ENCODE data around the gene BRME1. TPM values are rescaled to one million over a fixed set of nuclear protein-coding genes. Genes with fewer than 3 reads are reported as not detected.
A peak's percentile ranks its signal among the peaks of the same experiment; 100 is the strongest.

The BRME1 gene
- total and polyA plus RNA-seq, 9 donors, result 0.57 to 3.7 (median 2.3) TPM

DNA sequence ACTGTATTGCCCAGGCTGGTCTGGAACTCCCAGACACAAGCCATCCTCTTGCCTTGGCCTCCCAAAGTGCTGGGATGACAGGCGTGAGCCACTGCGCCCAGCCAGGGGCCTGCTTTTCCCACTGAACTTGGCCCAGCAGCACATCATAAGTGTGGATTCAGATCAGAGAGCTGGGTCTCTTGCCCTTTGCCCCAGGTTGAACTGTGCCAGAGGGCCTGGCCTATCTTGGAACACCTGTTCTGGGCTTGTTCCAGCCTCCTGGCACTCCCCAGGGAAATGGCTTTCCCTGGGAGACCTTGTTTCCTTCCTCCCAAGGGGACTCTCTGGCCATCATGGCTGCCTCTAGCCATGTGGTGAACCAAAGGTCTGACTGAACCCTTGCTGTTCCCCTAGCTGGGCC lies 3.5 kb upstream of the BRME1 start:
- Histone ChIP-seq H3K27me3 (no peaks in the 10 kb centered on the region), H3K36me3 (no peaks in the 10 kb centered on the region), H3K4me3 (no peak overlapping the region), H3K9me3 (no peaks in the 10 kb centered on the region), H3K4me1 (ENCODE audit: insufficient read depth) (peaks cover 6% of the 10 kb centered on the region), H3K27ac (no peak overlapping the region)
- DNase-seq, result no peak
- intact Hi-C loops (cut with DNase I), result no loop called here
- TF ChIP-seq POLR2A (IDR thresholded peaks at IDR 0.05) (no peak), EP300 (IDR thresholded peaks at IDR 0.05) (no peak)
- TF ChIP-seq, protein P1, sequence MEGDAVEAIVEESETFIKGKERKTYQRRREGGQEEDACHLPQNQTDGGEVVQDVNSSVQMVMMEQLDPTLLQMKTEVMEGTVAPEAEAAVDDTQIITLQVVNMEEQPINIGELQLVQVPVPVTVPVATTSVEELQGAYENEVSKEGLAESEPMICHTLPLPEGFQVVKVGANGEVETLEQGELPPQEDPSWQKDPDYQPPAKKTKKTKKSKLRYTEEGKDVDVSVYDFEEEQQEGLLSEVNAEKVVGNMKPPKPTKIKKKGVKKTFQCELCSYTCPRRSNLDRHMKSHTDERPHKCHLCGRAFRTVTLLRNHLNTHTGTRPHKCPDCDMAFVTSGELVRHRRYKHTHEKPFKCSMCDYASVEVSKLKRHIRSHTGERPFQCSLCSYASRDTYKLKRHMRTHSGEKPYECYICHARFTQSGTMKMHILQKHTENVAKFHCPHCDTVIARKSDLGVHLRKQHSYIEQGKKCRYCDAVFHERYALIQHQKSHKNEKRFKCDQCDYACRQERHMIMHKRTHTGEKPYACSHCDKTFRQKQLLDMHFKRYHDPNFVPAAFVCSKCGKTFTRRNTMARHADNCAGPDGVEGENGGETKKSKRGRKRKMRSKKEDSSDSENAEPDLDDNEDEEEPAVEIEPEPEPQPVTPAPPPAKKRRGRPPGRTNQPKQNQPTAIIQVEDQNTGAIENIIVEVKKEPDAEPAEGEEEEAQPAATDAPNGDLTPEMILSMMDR (IDR thresholded peaks at IDR 0.05), result no peak
- 93 to 100% (median 98%) methylated on average over 2 of the region's 2 CpGs for WGBS, 3 donors

DNA sequence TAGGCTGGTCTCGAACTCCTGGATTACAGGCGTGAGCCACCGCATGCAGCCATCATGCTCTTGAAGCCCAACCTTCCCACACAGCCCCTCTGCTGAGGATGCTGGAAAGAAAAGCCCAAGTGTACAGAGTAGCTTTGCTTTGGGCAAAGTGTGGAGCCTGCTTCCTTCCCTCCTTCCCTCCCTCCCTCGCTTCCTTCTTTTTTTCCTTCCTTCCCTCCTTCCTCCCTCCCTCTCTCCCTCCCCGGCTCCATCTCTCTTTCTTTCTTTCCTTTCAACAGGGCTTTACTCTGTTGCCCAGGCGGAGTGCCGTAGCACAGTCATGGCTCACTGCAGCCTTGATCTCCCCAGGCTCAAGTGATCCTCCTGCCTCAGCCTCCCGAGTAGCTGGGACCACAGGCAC lies 2.8 kb upstream of the BRME1 start:
- Histone ChIP-seq H3K4me3 (no peak overlapping the region), H3K9me3 (no peaks in the 10 kb centered on the region), H3K27ac (no peak overlapping the region), H3K27me3 (no peaks in the 10 kb centered on the region), H3K4me1 (ENCODE audit: insufficient read depth) (peaks cover 6% of the 10 kb centered on the region), H3K36me3 (no peaks in the 10 kb centered on the region)
- WGBS, 3 donors, result 88 to 91% (median 90%) methylated on average over 8 of the region's 8 CpGs
- intact Hi-C loops (cut with DNase I), result no loop called here
- no peak for DNase-seq
- no peak for TF ChIP-seq EP300 (IDR thresholded peaks at IDR 0.05)
- TF ChIP-seq, protein P1 (IDR thresholded peaks at IDR 0.05), result no peak
- no peak for TF ChIP-seq POLR2A (IDR thresholded peaks at IDR 0.05)

DNA sequence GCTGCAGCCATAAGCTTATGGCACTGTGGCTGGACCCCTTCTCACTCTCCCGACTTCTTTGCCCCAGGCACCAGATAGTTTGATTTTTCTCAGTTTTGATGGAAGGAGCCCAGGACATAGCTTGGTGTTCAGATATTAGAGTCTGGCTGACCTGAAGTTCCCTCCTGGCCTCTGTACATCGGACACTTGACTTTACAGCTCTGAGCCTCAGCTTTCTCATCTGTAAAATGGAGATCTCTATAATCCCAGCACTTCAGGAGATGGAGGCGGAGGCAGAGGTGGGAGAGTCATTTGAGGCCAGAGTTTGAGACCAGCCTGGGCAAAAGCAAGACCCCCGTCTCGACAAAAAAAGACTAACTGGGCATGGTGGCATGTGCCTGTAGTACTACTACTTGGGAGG lies 993 bp upstream of the BRME1 start:
- no peaks in the 10 kb centered on the region for H3K27me3 ChIP-seq
- H3K4me1 ChIP-seq (ENCODE audit: insufficient read depth), result peaks cover 6% of the 10 kb centered on the region
- DNase-seq, result no peak
- WGBS, 3 donors, result 82 to 85% (median 83%) methylated on average over 5 of the region's 5 CpGs
- H3K36me3 ChIP-seq, result no peaks in the 10 kb centered on the region
- H3K27ac ChIP-seq, result peak overlapping the region in 1 of 2 donors; percentile 67
- peak overlapping the region; percentile 80 for H3K4me3 ChIP-seq
- TF ChIP-seq POLR2A (IDR thresholded peaks at IDR 0.05) (no peak), EP300 (IDR thresholded peaks at IDR 0.05) (no peak)
- TF ChIP-seq, protein P1 (IDR thresholded peaks at IDR 0.05), result no peak
- no peaks in the 10 kb centered on the region for H3K9me3 ChIP-seq
- intact Hi-C loops (cut with DNase I), result no loop called here

DNA sequence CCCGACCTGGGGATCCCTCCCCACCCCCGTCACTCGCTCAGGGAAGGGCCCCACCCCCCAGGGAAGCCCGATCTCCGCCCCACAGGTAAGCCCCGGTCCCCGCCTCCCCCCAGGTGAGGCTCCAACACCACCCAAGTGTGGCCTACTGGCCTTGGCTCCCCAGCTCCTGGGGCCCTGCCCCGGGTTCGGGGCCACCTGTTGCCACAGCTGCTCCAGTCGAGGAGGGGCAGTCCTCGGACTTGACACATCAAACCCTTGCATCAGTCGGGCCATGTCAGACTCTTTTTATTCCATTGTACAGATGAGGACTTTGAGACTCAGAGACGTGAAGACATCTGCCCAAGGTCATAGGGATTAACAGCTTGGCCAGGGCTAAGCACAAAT lies 596 bp upstream of the BRME1 start:
- Histone ChIP-seq H3K9me3 (no peaks in the 10 kb centered on the region), H3K27me3 (no peaks in the 10 kb centered on the region), H3K36me3 (no peaks in the 10 kb centered on the region), H3K4me3 (peak overlapping the region; percentile 80), H3K4me1 (ENCODE audit: insufficient read depth) (peaks cover 6% of the 10 kb centered on the region), H3K27ac (peak overlapping the region; percentile 39 to 67)
- no peak for DNase-seq
- intact Hi-C loops (cut with DNase I), result no loop called here
- 1 to 4% (median 3%) methylated on average over 6 to 13 of the region's 13 CpGs for WGBS, 3 donors
- no peak for TF ChIP-seq EP300 (IDR thresholded peaks at IDR 0.05)
- TF ChIP-seq POLR2A (IDR thresholded peaks at IDR 0.05), result no peak
- TF ChIP-seq, protein P1 (IDR thresholded peaks at IDR 0.05), result no peak

All from ovary (tissue), 9 donors.